ENCODE measurements around the gene KCNQ1. TPM values are rescaled to one million over a fixed set of nuclear protein-coding genes. Genes with fewer than 3 reads are reported as not detected.

Gene KCNQ1
- total RNA-seq, 1 experiment from 2014 or later, result 10.7 TPM

DNA sequence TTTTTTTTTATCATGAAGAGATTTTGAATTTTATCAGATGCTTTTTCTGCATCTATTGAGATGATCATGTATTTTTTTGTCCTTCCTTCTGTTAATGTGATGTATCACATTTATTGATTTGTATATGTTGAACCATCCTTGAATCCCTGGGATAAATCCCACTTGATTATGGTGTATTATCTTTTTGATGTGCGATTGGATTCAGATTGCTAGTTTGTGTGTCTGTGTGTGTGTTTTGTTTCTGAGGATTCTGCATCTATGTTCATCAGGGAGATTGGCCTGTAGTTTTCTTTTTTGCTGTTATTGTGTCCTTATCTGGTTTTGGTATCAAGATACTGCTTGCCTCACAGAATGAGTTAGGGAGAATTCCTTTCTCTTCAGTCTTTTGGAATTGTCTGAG lies 202.4 kb downstream of the KCNQ1 start:
- H3K27ac ChIP-seq (ENCODE audit: low read depth, low read length), result no peak overlapping the region
- H3K36me3 ChIP-seq (ENCODE audit: control insufficient read depth in 1 of 2, insufficient read depth in 2 of 2, low read length in 2 of 2), result no peaks in the 10 kb centered on the region
- H3K4me2 ChIP-seq (ENCODE audit: low read length), result no peak overlapping the region
- no peaks in the 10 kb centered on the region for H3K79me2 ChIP-seq (ENCODE audit: insufficient read depth, low read length)
- ChIA-PET RAD21 (ENCODE audit: low non-redundant PET in 1 of 2, low total read pairs in 2 of 2, uncharacterized antibody in 2 of 2, unreplicated experiment in 2 of 2) (no interaction called here), CTCF (no interaction called here), POLR2A (no interaction called here)
- TF ChIP-seq RAD21 (IDR thresholded peaks at IDR 0.05; ENCODE audit: low read depth) (no peak), SP1 (IDR thresholded peaks at IDR 0.05; ENCODE audit: low read depth) (no peak), EZH2 (IDR thresholded peaks at IDR 0.05) (no peak), POLR2AphosphoS5 (IDR thresholded peaks at IDR 0.05; ENCODE audit: low read depth, low read length) (no peak), EZH2phosphoT487 (IDR thresholded peaks at IDR 0.05; ENCODE audit: borderline replicate concordance) (no peak), ELF1 (IDR thresholded peaks at IDR 0.05; ENCODE audit: borderline replicate concordance, low read depth) (no peak), YY1 (IDR thresholded peaks at IDR 0.05; ENCODE audit: extremely low read depth, insufficient replicate concordance, low read depth, low read length) (no peak), CBX3 (IDR thresholded peaks at IDR 0.05; ENCODE audit: low read depth) (no peak), POLR2A (IDR thresholded peaks at IDR 0.05; ENCODE audit: borderline replicate concordance, extremely low read depth, insufficient read depth, insufficient read length) (no peak), EGR1 (IDR thresholded peaks at IDR 0.05; ENCODE audit: low read depth) (no peak)
- TF ChIP-seq, protein P1, sequence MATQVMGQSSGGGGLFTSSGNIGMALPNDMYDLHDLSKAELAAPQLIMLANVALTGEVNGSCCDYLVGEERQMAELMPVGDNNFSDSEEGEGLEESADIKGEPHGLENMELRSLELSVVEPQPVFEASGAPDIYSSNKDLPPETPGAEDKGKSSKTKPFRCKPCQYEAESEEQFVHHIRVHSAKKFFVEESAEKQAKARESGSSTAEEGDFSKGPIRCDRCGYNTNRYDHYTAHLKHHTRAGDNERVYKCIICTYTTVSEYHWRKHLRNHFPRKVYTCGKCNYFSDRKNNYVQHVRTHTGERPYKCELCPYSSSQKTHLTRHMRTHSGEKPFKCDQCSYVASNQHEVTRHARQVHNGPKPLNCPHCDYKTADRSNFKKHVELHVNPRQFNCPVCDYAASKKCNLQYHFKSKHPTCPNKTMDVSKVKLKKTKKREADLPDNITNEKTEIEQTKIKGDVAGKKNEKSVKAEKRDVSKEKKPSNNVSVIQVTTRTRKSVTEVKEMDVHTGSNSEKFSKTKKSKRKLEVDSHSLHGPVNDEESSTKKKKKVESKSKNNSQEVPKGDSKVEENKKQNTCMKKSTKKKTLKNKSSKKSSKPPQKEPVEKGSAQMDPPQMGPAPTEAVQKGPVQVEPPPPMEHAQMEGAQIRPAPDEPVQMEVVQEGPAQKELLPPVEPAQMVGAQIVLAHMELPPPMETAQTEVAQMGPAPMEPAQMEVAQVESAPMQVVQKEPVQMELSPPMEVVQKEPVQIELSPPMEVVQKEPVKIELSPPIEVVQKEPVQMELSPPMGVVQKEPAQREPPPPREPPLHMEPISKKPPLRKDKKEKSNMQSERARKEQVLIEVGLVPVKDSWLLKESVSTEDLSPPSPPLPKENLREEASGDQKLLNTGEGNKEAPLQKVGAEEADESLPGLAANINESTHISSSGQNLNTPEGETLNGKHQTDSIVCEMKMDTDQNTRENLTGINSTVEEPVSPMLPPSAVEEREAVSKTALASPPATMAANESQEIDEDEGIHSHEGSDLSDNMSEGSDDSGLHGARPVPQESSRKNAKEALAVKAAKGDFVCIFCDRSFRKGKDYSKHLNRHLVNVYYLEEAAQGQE (IDR thresholded peaks at IDR 0.05; ENCODE audit: low read depth), result no peak
- TF ChIP-seq, protein P2, sequence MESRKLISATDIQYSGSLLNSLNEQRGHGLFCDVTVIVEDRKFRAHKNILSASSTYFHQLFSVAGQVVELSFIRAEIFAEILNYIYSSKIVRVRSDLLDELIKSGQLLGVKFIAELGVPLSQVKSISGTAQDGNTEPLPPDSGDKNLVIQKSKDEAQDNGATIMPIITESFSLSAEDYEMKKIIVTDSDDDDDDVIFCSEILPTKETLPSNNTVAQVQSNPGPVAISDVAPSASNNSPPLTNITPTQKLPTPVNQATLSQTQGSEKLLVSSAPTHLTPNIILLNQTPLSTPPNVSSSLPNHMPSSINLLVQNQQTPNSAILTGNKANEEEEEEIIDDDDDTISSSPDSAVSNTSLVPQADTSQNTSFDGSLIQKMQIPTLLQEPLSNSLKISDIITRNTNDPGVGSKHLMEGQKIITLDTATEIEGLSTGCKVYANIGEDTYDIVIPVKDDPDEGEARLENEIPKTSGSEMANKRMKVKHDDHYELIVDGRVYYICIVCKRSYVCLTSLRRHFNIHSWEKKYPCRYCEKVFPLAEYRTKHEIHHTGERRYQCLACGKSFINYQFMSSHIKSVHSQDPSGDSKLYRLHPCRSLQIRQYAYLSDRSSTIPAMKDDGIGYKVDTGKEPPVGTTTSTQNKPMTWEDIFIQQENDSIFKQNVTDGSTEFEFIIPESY (IDR thresholded peaks at IDR 0.05; ENCODE audit: extremely low read depth, insufficient replicate concordance, low read length), result no peak
- H4K20me1 ChIP-seq (ENCODE audit: insufficient read depth), result no peaks in the 10 kb centered on the region
- H3K4me3 ChIP-seq (replicated peaks in 1 of 2; ENCODE audit: low read depth in 1 of 2, low read length in 2 of 2), result no peak overlapping the region
- ATAC-seq (no peak), DNase-seq (ENCODE audit: low read depth, low spot score) (no peak)
- H2AFZ ChIP-seq (ENCODE audit: low read depth, low read length, poor library complexity, severe bottlenecking), result no peak overlapping the region
- peaks cover 16 to 21% of the 10 kb centered on the region in 2 experiments; a peak in 2 of 4 replicates for H3K9me3 ChIP-seq (ENCODE audit: control insufficient read depth in 1 of 2, insufficient read depth in 1 of 2, low read depth in 1 of 2, low read length in 2 of 2)
- no peaks in the 10 kb centered on the region for H3K9me2 ChIP-seq (ENCODE audit: insufficient read depth)
- no peak overlapping the region for H3K9ac ChIP-seq (ENCODE audit: low read length)
- no peaks in the 10 kb centered on the region for H3K4me1 ChIP-seq (ENCODE audit: control insufficient read depth in 1 of 2, insufficient read depth in 2 of 2, low read length in 2 of 2)
- intact Hi-C loops (cut with micrococcal nuclease), result no loop called here
- BruUV-seq (replicated peaks), result no TSS peak
- H3K27me3 ChIP-seq (ENCODE audit: insufficient read depth, low read length), result no peaks in the 10 kb centered on the region
